HG03378 (cell line): ENCODE data around the gene CWC27.

Experiments used
- ATAC-seq: cut with Tn5 transposase; IDR thresholded peaks from one replicate; pipeline ENCODE4 v1.9.1; 2021; ENCODE audit warnings: mild to moderate bottlenecking, moderate library complexity; ENCODE audit not compliant: unreplicated experiment

CWC27 gene, protein sequence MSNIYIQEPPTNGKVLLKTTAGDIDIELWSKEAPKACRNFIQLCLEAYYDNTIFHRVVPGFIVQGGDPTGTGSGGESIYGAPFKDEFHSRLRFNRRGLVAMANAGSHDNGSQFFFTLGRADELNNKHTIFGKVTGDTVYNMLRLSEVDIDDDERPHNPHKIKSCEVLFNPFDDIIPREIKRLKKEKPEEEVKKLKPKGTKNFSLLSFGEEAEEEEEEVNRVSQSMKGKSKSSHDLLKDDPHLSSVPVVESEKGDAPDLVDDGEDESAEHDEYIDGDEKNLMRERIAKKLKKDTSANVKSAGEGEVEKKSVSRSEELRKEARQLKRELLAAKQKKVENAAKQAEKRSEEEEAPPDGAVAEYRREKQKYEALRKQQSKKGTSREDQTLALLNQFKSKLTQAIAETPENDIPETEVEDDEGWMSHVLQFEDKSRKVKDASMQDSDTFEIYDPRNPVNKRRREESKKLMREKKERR

DNA sequence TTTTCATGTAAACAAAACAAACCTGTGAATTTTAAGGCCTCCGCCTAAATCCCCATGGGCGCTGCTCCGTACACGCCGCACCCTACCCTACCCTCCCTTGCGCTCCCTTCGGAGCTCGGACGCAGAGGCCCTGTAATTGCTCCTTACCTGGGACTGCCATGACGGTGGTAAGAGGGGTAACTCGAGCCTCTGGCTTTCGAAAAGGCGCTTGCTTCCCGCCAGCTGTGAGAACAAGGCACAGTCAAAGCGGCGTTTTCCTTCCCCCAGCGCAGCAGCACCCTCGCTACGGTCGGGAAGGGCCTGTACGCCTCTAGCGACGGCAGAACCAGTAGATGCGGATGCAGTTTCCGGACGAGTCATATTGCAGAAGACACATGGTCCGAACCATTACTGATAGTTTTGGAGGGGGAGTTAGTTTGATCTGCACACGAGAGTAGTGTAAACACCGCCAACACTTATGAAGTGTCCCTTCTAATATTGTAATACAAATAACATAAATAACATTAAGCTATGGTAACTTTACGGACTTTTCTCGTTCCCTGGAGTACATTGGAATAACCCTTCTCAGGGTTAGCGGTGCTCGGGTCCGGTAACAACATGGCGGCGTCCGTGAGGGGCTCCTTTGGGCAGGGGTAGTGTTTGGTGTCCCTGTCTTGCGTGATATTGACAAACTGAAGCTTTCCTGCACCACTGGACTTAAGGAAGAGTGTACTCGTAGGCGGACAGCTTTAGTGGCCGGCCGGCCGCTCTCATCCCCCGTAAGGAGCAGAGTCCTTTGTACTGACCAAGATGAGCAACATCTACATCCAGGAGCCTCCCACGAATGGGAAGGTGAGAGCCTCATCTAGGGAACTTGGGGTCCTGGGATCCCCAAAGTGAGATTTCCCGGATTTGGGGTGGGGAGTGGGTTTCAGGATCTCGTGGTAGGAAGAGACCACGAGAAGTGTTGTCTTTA lies at the start of gene CWC27, which contains the start of gene SREK1IP1:
Gene CWC27 (plus strand): TSS at position 573 of the 955 bp plus-strand sequence. CDS start 217 bp downstream, at position 790.
Gene SREK1IP1 (minus strand): TSS at position 334 of the 955 bp plus-strand sequence. CDS start 174 bp downstream, at position 160.
- peak; percentile 95 for ATAC-seq

DNA sequence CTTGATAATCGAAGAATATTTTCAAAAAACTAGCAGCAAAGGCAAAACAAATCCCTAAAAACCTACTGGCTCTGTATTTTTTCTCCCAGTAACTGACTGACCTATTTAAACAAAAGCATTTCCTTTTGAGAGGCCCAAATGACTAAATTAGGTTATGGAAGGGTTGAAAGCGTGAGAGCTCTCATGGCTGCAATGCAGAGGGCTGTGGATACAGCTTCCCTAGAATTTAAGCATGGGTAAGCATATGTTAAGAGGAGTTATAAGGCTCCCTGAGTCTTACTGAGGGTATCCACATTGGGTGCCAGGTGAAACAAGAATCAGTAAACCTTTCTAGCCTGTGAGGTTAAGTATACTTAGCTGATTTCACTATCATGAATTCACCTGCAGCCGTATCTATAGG lies 46.1 kb upstream of the CWC27 start:
- no peak for ATAC-seq

DNA sequence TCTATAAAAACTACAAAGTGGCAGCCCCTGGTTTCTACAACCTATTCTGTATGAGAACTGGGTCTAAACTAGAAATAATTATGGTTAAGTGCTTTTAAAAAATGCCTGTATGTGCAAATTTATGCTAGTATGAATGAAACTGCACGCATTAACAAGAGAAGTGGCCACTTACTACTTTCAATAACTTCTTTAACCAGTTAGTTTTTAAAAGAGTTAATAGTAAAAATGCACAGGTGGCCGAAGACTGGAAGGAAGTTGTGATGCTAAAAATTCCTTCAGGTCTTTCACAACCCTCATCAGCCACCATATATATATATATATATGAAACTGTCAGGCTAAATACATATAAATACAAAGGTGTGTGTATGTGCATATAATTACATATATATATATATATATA lies 41.6 kb upstream of the CWC27 start:
- ATAC-seq: no peak

DNA sequence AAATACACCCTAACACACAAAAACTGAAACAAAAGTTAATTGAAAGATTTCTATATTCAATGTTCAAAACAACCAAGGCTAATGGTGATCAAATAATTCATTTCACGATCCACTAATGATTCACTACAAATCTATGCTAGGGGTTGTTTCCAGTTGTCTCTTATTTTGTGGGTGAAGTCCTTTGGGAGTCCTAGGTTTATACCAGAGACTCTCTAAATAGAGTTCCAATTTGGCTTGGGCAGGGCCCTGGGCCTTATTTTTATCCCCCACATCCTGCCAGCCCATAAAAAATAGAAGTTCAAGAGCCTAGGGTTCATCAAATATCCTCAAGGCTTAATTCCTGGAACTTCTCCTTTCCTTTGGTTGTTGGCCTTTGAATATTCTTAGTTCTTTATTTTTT lies 26.3 kb upstream of the CWC27 start:
- ATAC-seq: no peak

DNA sequence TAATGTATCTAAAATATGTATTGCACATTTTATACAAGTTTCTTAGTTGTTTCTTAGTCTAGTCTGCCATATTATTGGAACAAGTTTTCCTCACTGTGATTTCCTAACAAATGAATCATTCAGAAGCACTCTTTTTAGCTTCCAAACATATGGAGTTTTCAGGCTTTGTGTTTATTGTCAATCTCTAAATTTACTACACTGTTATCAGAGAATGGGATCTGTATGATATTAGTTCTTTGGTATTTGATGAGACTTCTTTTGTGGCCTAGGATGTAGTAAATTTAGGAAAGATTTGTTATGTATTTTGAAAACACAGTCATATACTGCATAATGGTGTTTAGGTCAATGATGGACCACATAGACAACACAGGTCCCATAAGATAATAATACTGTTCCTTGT lies 25.9 kb upstream of the CWC27 start:
- ATAC-seq: no peak

DNA sequence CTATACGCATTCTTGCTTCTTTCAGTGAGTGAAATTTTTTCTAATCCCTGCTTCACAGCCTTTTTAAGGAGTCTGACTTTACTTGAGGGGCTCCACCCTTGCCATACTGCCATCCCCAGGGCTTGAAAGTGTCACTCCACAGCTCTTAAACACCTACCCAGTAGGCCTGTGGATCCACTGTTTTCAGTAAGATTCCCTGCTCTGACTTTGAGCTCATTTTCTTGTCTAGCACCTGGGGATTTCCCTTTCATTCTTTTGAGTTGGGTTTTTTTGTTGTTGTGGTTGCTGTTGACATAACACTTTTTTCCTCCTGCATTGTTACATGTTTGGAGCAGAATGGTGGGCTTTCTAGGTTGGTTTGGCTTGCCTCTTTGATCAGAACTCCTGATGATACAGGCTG lies 23.8 kb upstream of the CWC27 start:
- no peak for ATAC-seq

DNA sequence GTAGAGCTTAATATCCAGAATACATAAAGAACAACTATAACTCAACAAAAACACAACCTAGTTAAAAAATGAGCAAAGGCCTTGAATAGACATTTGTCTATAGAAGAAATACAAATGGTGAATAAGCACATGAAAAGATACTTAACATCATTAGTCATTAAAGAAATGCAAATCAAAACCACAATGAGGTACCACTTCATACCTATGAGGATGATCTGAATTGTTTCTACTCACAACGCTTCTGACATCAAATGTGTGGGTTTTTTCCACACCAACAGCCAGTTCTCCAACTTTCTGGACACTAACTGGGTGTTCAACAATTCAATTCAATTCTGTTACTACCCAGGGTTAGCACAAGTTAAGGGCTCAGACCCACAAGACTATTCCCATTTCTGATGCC lies 22.3 kb upstream of the CWC27 start:
- ATAC-seq: no peak

DNA sequence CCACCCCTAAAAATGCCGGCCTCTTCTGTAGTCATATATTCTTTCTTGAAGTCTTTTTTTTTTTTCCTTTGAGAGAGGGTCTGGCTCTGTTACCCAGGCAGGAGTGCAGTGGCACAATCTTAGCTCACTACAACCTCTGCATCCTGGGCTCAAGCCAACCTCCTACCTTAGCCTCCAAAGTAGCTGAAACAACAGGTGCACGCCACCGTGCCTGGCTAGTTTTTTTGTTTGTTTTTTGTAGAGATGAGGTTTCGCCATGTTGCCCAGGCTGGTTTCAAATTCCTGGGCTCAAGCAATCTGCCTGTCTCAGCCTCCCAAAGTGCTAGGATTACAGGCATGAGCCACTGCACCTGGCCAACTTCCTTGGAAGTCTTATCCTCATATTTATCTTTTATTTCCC lies 19.3 kb upstream of the CWC27 start:
- ATAC-seq: no peak

DNA sequence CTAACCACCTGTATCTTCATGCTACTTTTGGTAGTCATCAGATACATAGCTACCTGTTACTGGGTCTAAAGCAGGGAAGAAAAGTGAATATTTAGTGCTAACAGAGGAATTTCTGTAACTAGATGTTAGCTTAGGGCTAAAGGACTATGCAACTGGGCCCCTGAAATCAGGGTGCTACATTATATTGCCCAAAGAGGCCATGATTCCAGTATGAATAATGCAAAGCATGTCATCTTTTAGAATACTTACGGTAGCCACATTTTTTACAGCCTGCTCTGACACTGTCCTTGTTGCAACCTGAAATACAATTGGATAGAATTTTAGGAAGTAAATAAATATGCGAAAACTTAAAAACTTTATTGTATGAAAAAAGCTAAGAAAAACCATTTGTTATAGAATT lies 14.7 kb upstream of the CWC27 start:
- no peak for ATAC-seq

DNA sequence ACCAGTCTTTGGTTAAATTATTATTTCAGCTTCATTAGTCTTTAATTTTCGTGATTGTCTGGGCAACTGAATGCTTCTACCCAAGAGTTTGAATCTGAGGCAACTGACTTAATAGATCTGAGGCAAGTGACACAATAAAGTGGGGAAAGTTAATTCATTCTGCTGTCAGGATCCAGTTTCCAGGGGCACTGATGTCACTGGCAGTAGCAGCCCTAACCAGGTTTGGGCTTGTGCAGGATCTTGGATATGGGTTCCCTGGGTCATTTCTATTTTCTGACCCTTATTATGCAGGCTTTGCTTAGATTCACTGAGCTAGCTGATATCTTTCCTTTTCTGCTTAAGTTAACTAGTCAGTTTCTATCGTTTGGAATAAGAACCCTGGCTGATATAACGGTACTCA lies 9.8 kb upstream of the CWC27 start:
- ATAC-seq: no peak

DNA sequence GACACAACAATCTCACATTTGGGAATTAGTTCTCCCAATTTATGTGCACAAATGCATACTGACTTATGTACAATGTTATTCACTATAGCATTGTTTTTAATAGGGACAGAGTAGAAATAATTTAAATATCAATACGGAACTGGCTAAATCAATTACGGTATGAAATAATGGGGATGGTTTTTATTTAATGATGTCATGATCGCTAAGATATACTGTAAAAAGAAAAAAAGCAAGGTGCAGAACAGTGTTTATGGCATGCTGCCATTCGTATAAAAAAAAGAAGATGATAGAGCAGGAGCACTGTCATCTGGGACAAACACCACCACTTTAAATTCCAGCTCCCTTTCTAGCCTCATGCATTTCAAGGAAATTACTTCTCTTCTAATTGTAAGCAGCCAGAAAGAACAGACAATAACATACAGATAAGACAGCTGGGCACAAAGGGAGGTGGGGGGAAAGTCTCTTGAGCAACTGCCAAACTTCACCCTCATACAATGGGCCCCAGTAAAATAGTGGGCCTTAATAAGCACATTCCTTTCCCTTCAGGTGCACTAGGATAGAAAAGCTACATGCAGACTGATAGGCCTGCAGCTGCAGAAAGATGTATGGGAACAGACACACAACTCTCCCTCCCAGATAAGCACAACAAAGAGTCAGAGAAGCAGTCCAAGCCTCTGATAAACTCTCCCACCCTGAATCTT lies 8.6 kb upstream of the CWC27 start:
- no peak for ATAC-seq

DNA sequence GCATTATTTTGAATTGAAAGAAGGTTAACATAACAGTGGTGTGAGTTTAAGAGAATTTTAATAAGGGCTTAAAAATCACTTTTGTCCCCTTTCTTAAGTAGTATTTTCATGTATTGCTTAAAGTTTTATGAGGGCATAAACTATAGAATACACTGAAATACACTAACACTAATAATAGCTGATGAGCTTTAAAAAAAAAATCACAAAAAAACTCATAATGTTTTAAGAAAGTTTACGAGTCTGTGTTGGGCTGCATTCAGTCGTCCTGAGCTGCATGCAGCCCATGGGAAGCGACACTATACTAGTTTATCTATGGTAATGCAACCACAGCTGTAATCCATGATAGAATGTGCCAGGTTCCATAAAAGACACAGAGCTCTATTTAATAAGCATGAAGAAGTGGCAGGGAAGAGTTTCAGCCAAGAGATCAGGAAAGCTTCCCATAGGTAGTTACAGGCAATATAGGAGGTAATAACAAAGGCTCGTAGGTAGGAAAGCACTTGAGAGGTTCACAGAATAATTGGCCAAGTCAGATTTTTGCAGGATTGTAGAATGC lies 4.7 kb upstream of the CWC27 start:
- no peak for ATAC-seq

DNA sequence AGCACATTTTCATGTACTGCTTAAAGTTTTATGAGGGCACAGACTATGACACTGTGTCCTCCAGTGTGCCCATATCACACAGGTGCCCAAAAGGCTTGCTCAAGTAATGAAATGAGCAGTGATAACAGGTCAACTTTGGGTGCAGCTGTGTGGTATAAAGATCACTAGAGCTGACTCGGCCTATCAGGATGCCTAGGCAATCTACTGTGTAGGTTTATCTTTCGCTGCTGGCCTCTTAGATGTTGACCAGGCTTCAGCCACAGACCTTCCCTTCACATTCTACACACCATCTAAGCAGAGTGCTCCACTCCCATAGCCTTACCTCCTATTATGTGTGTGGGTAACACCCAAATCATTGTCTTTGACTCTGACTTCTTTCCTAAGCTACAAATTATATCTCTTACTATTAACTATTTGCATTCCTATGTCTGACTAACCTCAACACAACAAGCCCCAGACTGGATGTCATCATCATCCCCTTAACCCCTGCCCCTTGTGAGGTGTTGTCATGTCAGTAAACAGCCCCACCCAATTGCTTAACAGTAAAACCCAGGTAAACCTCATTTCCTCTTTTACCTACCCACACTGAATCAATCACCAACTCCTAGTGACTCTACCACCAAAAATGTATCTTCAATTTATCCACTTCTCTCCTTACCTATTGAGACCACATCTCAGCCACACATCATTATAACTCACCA lies 2.8 kb upstream of the CWC27 start:
- ATAC-seq: no peak

DNA sequence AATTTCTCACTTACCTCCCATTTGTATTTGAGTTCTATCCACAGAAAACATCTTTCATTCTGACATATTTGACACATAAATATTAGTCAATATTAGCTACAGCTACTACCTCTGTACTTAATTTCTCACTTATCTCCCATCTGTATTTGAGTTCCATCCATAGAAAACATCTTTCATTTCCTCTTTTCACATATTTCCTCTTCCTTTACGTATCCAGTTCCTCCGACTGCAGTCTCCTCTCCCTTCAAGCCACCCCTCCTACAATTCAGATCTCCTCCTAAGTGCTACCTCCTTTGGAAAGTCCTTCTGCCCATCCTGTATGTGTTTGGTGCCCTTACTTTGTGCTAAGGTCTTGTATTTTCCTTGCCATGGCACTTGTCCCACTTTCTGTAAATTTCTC lies 1.8 kb upstream of the CWC27 start:
- no peak for ATAC-seq

DNA sequence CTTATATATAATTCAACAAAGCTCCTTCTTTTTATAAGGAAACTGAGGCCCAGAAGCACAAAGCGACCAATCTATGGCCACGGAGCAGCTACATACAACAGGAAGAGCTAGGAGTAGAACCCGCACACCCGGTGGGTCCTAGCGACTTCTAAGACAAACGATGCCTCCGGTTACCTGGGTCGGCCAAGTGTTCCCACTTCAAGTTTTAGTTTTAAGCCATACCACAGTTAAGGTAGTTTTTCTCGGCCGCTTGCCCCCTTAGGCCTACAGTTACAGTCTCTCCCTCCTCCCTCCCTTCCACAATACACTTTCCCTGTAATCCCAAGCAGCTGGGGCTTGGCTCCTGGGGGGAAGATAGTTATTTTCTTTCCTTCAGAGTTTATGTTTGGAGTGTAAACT lies 772 bp upstream of the CWC27 start:
- ATAC-seq: peak; percentile 12

DNA sequence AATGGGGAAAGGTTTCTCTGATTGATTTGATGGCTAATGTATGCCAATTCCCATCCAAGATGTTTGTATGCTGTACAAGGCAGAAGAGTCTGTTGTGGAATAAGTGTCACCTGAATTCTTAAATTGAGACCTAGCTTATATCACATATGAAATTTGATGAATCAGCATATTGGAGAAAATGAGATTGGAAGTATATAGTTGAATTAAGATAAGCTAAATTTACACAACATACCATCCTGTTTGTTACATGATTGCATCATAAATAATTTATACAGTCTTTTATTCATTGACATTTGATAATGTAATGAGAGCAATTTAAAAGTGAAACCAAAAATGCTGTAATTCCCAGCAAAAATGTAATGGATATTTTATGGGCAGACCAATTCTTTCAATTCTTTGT lies 1.1 kb downstream of the CWC27 start:
- ATAC-seq: no peak

DNA sequence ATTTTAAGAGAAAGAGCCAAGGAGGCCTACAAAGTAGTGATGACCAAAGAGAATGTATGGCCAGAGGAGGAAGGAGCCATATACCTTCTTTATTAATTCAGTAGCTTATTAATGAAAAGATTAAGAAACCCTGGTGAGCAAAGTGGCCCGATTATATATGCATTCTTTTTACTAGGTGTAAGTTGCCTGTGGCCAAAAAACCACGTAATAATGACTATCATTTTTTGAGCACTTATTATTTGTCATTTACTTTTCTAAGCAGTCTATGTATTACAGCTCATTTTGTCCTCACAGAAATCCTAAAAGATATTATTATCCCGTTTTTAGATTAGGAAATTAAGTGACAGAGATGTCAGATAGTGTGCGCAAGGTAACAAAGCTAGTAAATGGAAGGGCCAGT lies 3.0 kb downstream of the CWC27 start:
- ATAC-seq: no peak

DNA sequence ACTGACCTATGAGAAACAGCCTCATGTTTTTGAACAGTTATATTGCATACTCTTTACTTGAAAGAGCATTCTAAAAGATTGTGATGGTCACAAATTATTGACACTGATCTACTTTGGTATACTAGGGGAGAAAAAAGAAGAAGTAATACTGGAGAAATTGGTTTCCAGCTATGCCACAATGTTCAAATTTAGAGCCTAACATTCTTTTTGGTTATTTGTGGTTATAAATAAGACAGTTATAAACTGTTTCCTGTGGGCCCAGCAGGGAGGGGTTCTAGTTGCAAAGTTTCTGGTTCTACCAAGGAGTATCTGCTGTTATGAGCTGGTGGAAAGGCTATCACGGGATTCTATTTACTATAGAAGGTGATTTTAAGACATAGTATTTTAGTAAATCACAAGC lies 4.8 kb downstream of the CWC27 start:
- peak; percentile 65 for ATAC-seq

DNA sequence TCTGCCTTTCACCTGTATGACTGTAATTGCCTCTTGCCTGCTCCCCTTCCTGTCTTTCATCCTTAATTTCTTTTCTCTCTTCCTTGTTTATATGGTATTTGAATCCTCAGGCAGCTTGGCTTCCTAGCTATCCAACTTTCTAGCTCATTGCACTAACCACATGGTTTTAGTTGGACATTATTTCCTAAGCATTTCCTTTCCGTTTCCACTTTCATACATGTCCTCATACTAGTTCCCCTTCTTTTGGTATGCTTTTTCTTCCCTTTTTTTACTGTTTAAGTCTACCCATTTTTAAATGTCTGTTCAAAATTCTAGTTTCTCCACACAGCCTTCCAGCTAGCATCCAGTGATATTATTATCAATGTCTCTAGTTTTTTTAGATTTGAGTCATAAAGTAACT lies 6.6 kb downstream of the CWC27 start:
- no peak for ATAC-seq

DNA sequence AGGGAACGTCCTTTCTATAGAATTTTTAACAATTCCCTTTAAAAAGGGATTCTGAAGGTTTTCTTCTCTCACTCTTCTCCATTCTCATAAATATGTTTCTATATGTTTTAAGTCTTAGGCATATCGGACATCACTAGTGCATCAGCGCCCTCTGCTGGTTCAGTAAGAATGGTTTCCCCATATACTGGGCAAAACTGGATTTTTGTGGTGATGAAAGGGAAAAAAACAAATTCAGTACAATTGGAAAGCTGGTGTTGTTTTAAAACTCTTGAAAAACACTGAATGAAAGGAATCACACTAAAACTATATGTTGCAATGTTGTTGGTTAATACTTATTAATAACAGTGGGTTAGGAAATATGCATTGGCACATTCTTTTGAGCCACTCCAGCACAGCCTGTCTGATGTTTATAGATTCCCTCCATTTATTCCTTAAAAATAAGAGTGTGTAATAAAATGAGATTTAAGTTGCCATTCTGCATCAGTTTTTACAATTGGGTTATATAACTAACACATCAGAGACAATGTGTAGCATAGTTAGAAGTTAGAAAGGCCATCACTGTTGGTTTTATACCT lies 15.8 kb downstream of the CWC27 start:
- peak; percentile 85 for ATAC-seq
